ENCODE data around the gene MCM6.
"Not testable (repeated sequence)": the region's sequence is repeated elsewhere in the genome, so short reads cannot be mapped to it uniquely, and the experiment has no call there.

Gene MCM6

GRCh38 chr2:135820003-135820618 lies 56.1 kb downstream of the MCM6 start:
- DNase-seq (ENCODE audit: low spot score), result no peak

GRCh38 chr2:135818937-135819610 lies 57.2 kb downstream of the MCM6 start:
- DNase-seq (ENCODE audit: low spot score), result peak; percentile 22

GRCh38 chr2:135817951-135818350 lies 58.3 kb downstream of the MCM6 start:
- DNase-seq (ENCODE audit: low spot score), result no peak

- no peak for DNase-seq (ENCODE audit: low spot score)
These were observed 58.8 kb downstream of the MCM6 start for GRCh38 chr2:135817466-135817865.

- DNase-seq (ENCODE audit: low spot score), result no peak
These were observed 61.0 kb downstream of the MCM6 start for GRCh38 chr2:135815269-135815668.

GRCh38 chr2:135812907-135813511 lies 63.2 kb downstream of the MCM6 start:
- DNase-seq (ENCODE audit: low spot score), result no peak

- not testable (repeated sequence) for DNase-seq (ENCODE audit: low spot score)
These were observed 68.4 kb downstream of the MCM6 start for GRCh38 chr2:135807874-135808273.

GRCh38 chr2:135803278-135803677 lies 73.0 kb downstream of the MCM6 start:
- DNase-seq (ENCODE audit: low spot score), result no peak

- no peak for DNase-seq (ENCODE audit: low spot score)
These were observed 73.9 kb downstream of the MCM6 start for GRCh38 chr2:135802350-135802749.

- DNase-seq (ENCODE audit: low spot score), result no peak
These were observed 75.5 kb downstream of the MCM6 start for GRCh38 chr2:135800513-135801460.

- DNase-seq (ENCODE audit: low spot score), result no peak
These were observed 76.5 kb downstream of the MCM6 start for GRCh38 chr2:135799738-135800137.

- no peak for DNase-seq (ENCODE audit: low spot score)
These were observed 77.5 kb downstream of the MCM6 start for GRCh38 chr2:135798762-135799161.

- DNase-seq (ENCODE audit: low spot score), result no peak
These were observed 78.0 kb downstream of the MCM6 start for GRCh38 chr2:135798275-135798705.

- DNase-seq (ENCODE audit: low spot score), result peak; percentile 74
These were observed 78.6 kb downstream of the MCM6 start for GRCh38 chr2:135797497-135798274.

- no peak for DNase-seq (ENCODE audit: low spot score)
These were observed 79.6 kb downstream of the MCM6 start for GRCh38 chr2:135796606-135797005.

GRCh38 chr2:135795641-135796040 lies 80.6 kb downstream of the MCM6 start:
- not testable (repeated sequence) for DNase-seq (ENCODE audit: low spot score)

- DNase-seq (ENCODE audit: low spot score), result no peak
These were observed 83.7 kb downstream of the MCM6 start for GRCh38 chr2:135792401-135793150.

GRCh38 chr2:135791418-135792190 lies 84.6 kb downstream of the MCM6 start:
- peak; percentile 48 for DNase-seq (ENCODE audit: low spot score)

- no peak for DNase-seq (ENCODE audit: low spot score)
These were observed 85.8 kb downstream of the MCM6 start for GRCh38 chr2:135790423-135790822.
